ENCODE data around the gene TBC1D25. TPM values are rescaled to one million over a fixed set of nuclear protein-coding genes. Genes with fewer than 3 reads are reported as not detected.

The TBC1D25 gene
- total and polyA plus RNA-seq, 2 experiments from 2014 or later: 1.9 to 4.5 TPM

- no peak overlapping the region for H2AFZ ChIP-seq
- no peaks in the 10 kb centered on the region for H3K79me2 ChIP-seq (replicated peaks; ENCODE audit: insufficient read depth)
- ATAC-seq: no peak
- H3F3A ChIP-seq (replicated peaks; ENCODE audit: low read depth): no peaks in the 10 kb centered on the region
- H3K27ac Mint-ChIP-seq: no peak overlapping the region
- H4K20me1 ChIP-seq (replicated peaks; ENCODE audit: insufficient read depth): no peaks in the 10 kb centered on the region
- DNase-seq (ENCODE audit: low spot score): no peak
- H3K36me3 Mint-ChIP-seq (ENCODE audit: low read depth): peaks cover 12% of the 10 kb centered on the region; the same call in 2 of the 3 replicates
- no peaks in the 10 kb centered on the region for H3K4me1 Mint-ChIP-seq
- H3K36me3 ChIP-seq (ENCODE audit: insufficient read depth): no peaks in the 10 kb centered on the region
- H3K4me3 ChIP-seq: no peak overlapping the region
- H3K27me3 ChIP-seq (ENCODE audit: insufficient read depth): no peaks in the 10 kb centered on the region
- H3K4me3 Mint-ChIP-seq: no peak overlapping the region
- no peak overlapping the region for H3K4me2 ChIP-seq
- no peaks in the 10 kb centered on the region for H3K9me2 ChIP-seq (ENCODE audit: insufficient read depth)
- no peaks in the 10 kb centered on the region for H3K9me3 Mint-ChIP-seq
- H3K27me3 Mint-ChIP-seq (ENCODE audit: insufficient read depth, low read depth, poor library complexity): no peaks in the 10 kb centered on the region
- no peaks in the 10 kb centered on the region for H3K4me1 ChIP-seq (ENCODE audit: insufficient read depth)
- TF ChIP-seq CTCF (conservative IDR thresholded peaks at IDR 0.05; ENCODE audit: low read depth in 2 of 2): no peak
- TF ChIP-seq EZH2 (IDR thresholded peaks at IDR 0.05; ENCODE audit: low read depth, unreplicated experiment): no peak
- TF ChIP-seq POLR2AphosphoS5 (IDR thresholded peaks at IDR 0.05; ENCODE audit: low read depth): no peak
- no peak for TF ChIP-seq ZNF331 (CRISPR knock-in tag; IDR thresholded peaks at IDR 0.05; ENCODE audit: low read depth)
- no peak for TF ChIP-seq REST (IDR thresholded peaks at IDR 0.05; ENCODE audit: unreplicated experiment)
- TF ChIP-seq EZH2phosphoT487 (IDR thresholded peaks at IDR 0.05; ENCODE audit: unreplicated experiment): no peak
- TF ChIP-seq ZNF462 (CRISPR knock-in tag; IDR thresholded peaks at IDR 0.05): no peak
- TF ChIP-seq JUNB (IDR thresholded peaks at IDR 0.05; ENCODE audit: unreplicated experiment): no peak
- no peak for TF ChIP-seq NANOG (IDR thresholded peaks at IDR 0.05; ENCODE audit: borderline replicate concordance)
- TF ChIP-seq STAT1 (IDR thresholded peaks at IDR 0.05; ENCODE audit: unreplicated experiment): no peak
- TF ChIP-seq ZNF114 (CRISPR knock-in tag; IDR thresholded peaks at IDR 0.05): no peak
- TF ChIP-seq CREB1 (CRISPR knock-in tag; IDR thresholded peaks at IDR 0.05; ENCODE audit: low read depth): no peak
- TF ChIP-seq ETS1 (IDR thresholded peaks at IDR 0.05): no peak
- H3K27ac ChIP-seq (ENCODE audit: low read depth): no peak overlapping the region
These were observed 21.2 kb downstream of the TBC1D25 start for GRCh38 chrX:48560681-48561080.

Data from GM23338 (cell line).